ENCODE data around the gene TWIST2.

TWIST2 gene

DNA sequence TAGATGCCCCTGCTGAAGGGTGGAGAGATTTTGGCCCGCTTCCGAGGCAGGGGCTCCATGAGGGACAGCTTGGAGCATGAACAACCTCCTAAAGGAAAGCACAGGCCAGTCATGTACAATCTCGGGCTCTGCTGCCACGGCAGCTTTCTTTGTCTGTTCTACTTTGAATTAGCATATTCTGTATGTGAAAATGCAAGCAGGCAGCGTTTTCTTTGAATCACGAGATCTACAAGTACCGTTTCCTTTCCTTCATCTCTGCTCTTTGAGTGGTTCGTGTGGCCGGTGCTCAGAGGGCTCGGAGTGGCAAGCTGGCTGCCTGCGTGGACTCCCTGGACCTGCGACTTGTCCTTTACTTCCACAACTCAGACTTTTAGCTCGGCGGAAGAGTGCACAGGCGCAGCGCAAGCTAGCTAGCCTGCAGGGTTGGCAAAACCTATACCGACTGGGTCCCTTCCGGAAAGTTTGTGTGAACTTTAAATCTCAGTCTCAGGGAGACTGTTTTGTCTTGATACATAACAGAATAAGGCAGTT lies 6.9 kb downstream of the TWIST2 start:
- TF ChIP-seq TAF1 (IDR thresholded peaks at IDR 0.05; ENCODE audit: borderline replicate concordance, insufficient read depth, low read length) = no peak

- no peak for TF ChIP-seq POLR2AphosphoS5 (IDR thresholded peaks at IDR 0.05; ENCODE audit: low read depth, low read length)
Measured at GRCh38 chr2:238855299-238855698, 7.4 kb downstream of the TWIST2 start.

DNA sequence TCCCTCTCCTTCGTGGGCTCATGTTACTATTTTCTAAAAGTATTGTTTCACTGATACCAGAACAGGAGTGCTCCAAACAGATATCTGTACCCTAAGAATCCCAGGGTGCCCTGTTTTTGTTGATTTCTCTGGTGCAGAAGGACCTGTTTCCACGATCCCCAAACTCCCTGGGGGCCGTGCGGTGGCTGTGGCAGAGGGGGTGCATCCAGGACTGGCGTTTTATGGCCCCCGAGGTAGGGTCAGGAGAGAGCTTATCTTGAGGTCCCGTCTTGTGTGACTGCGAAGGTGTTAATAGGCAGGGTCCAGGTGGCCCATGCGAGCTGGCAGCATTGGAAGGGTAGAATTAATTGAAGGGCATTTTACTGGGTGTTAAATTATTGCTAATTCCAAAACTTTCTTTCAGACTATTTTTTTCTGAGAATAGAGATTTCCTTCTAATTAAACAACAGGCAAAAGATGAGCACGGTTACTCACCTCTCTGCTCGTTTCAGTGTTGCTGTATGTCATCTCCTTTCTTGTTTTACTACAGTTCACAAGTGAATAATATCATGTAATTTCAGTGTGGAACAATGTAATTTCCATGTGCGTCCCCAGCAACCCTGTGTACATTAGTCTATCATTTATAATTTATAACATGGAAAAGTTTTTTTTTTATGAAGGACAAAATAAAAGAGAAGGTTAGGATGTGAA lies 8.2 kb downstream of the TWIST2 start:
- TF ChIP-seq SIN3A (IDR thresholded peaks at IDR 0.05; ENCODE audit: borderline replicate concordance, insufficient read depth, low read length) = no peak
- no peak for TF ChIP-seq POLR2AphosphoS5 (IDR thresholded peaks at IDR 0.05; ENCODE audit: low read depth, low read length)
- no peak for TF ChIP-seq FOXP2 (optimal IDR thresholded peaks at IDR 0.05; ENCODE audit: borderline replicate concordance, extremely low read depth, extremely low read length, insufficient read depth)
- TF ChIP-seq, protein P1, sequence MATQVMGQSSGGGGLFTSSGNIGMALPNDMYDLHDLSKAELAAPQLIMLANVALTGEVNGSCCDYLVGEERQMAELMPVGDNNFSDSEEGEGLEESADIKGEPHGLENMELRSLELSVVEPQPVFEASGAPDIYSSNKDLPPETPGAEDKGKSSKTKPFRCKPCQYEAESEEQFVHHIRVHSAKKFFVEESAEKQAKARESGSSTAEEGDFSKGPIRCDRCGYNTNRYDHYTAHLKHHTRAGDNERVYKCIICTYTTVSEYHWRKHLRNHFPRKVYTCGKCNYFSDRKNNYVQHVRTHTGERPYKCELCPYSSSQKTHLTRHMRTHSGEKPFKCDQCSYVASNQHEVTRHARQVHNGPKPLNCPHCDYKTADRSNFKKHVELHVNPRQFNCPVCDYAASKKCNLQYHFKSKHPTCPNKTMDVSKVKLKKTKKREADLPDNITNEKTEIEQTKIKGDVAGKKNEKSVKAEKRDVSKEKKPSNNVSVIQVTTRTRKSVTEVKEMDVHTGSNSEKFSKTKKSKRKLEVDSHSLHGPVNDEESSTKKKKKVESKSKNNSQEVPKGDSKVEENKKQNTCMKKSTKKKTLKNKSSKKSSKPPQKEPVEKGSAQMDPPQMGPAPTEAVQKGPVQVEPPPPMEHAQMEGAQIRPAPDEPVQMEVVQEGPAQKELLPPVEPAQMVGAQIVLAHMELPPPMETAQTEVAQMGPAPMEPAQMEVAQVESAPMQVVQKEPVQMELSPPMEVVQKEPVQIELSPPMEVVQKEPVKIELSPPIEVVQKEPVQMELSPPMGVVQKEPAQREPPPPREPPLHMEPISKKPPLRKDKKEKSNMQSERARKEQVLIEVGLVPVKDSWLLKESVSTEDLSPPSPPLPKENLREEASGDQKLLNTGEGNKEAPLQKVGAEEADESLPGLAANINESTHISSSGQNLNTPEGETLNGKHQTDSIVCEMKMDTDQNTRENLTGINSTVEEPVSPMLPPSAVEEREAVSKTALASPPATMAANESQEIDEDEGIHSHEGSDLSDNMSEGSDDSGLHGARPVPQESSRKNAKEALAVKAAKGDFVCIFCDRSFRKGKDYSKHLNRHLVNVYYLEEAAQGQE (IDR thresholded peaks at IDR 0.05; ENCODE audit: insufficient read depth in 1 of 2, low read depth in 2 of 2, low read length in 2 of 2) = no peak
- no peak for TF ChIP-seq TAF1 (IDR thresholded peaks at IDR 0.05; ENCODE audit: borderline replicate concordance, insufficient read depth, low read length)

GRCh38 chr2:238856713-238857567 lies 9.1 kb downstream of the TWIST2 start:
- no peak for TF ChIP-seq FOXP2 (optimal IDR thresholded peaks at IDR 0.05; ENCODE audit: borderline replicate concordance, extremely low read depth, extremely low read length, insufficient read depth)
- TF ChIP-seq TAF1 (IDR thresholded peaks at IDR 0.05; ENCODE audit: borderline replicate concordance, insufficient read depth, low read length) = no peak
- TF ChIP-seq SIN3A (IDR thresholded peaks at IDR 0.05; ENCODE audit: borderline replicate concordance, insufficient read depth, low read length) = no peak
- no peak for TF ChIP-seq POLR2AphosphoS5 (IDR thresholded peaks at IDR 0.05; ENCODE audit: low read depth, low read length)
- TF ChIP-seq, protein P1 (IDR thresholded peaks at IDR 0.05; ENCODE audit: insufficient read depth in 1 of 2, low read depth in 2 of 2, low read length in 2 of 2) = no peak

GRCh38 chr2:238857959-238858358 lies 10.1 kb downstream of the TWIST2 start:
- TF ChIP-seq FOXP2 (optimal IDR thresholded peaks at IDR 0.05; ENCODE audit: borderline replicate concordance, extremely low read depth, extremely low read length, insufficient read depth) (no peak), SIN3A (IDR thresholded peaks at IDR 0.05; ENCODE audit: borderline replicate concordance, insufficient read depth, low read length) (no peak), TAF1 (IDR thresholded peaks at IDR 0.05; ENCODE audit: borderline replicate concordance, insufficient read depth, low read length) (no peak), POLR2AphosphoS5 (IDR thresholded peaks at IDR 0.05; ENCODE audit: low read depth, low read length) (no peak)
- TF ChIP-seq, protein P1 (IDR thresholded peaks at IDR 0.05; ENCODE audit: insufficient read depth in 1 of 2, low read depth in 2 of 2, low read length in 2 of 2) = no peak
